Measurements from ENCODE around the gene PPFIBP1.

GRCh38 chr12:27537855-27538675 lies 14.1 kb downstream of the PPFIBP1 start:
- TF ChIP-seq POLR2A (IDR thresholded peaks at IDR 0.05; ENCODE audit: control extremely low read depth in 1 of 2, low read depth in 2 of 2, low read length in 2 of 2): no peak
- TF ChIP-seq, protein P1, sequence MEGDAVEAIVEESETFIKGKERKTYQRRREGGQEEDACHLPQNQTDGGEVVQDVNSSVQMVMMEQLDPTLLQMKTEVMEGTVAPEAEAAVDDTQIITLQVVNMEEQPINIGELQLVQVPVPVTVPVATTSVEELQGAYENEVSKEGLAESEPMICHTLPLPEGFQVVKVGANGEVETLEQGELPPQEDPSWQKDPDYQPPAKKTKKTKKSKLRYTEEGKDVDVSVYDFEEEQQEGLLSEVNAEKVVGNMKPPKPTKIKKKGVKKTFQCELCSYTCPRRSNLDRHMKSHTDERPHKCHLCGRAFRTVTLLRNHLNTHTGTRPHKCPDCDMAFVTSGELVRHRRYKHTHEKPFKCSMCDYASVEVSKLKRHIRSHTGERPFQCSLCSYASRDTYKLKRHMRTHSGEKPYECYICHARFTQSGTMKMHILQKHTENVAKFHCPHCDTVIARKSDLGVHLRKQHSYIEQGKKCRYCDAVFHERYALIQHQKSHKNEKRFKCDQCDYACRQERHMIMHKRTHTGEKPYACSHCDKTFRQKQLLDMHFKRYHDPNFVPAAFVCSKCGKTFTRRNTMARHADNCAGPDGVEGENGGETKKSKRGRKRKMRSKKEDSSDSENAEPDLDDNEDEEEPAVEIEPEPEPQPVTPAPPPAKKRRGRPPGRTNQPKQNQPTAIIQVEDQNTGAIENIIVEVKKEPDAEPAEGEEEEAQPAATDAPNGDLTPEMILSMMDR (IDR thresholded peaks at IDR 0.05; ENCODE audit: control extremely low read depth in 1 of 3, insufficient read depth in 1 of 3, low read depth in 1 of 3, low read length in 3 of 3): no peak
- no peak for TF ChIP-seq MAX (IDR thresholded peaks at IDR 0.05)
- no peak for TF ChIP-seq JUND (IDR thresholded peaks at IDR 0.05; ENCODE audit: low read length)
- TF ChIP-seq ZNF274 (IDR thresholded peaks at IDR 0.05; ENCODE audit: borderline replicate concordance, extremely low read depth, low read length): no peak
- no peak for TF ChIP-seq CBX8 (IDR thresholded peaks at IDR 0.05; ENCODE audit: borderline replicate concordance, low read depth, low read length)
- no peak for TF ChIP-seq EP300 (IDR thresholded peaks at IDR 0.05; ENCODE audit: borderline replicate concordance in 1 of 2, low read depth in 2 of 2, low read length in 2 of 2)
- no peak for TF ChIP-seq POLR2AphosphoS5 (IDR thresholded peaks at IDR 0.05; ENCODE audit: low read depth, low read length)
- no peak for TF ChIP-seq MAFK (IDR thresholded peaks at IDR 0.05; ENCODE audit: low read depth, low read length)
- no peak for TF ChIP-seq JUN (IDR thresholded peaks at IDR 0.05; ENCODE audit: low read depth, low read length)
- TF ChIP-seq NRF1 (IDR thresholded peaks at IDR 0.05; ENCODE audit: low read depth, low read length): no peak
- no peak for TF ChIP-seq CEBPB (IDR thresholded peaks at IDR 0.05; ENCODE audit: low read depth, low read length)

Measured in H1 (cell line).